ENCODE data around the gene ARL15.

ARL15 gene

GRCh38 chr5:53900677-53901076 is 409.7 kb downstream of the ARL15 start:
- no peak overlapping the region for H2AFZ ChIP-seq
- H3K9ac ChIP-seq: no peak overlapping the region
- no peaks in the 10 kb centered on the region for H3K9me3 ChIP-seq (ENCODE audit: control insufficient read depth, low read length)
- H3K4me1 ChIP-seq: no peaks in the 10 kb centered on the region
- H3K27ac ChIP-seq: no peak overlapping the region
- TF ChIP-seq, protein P1, sequence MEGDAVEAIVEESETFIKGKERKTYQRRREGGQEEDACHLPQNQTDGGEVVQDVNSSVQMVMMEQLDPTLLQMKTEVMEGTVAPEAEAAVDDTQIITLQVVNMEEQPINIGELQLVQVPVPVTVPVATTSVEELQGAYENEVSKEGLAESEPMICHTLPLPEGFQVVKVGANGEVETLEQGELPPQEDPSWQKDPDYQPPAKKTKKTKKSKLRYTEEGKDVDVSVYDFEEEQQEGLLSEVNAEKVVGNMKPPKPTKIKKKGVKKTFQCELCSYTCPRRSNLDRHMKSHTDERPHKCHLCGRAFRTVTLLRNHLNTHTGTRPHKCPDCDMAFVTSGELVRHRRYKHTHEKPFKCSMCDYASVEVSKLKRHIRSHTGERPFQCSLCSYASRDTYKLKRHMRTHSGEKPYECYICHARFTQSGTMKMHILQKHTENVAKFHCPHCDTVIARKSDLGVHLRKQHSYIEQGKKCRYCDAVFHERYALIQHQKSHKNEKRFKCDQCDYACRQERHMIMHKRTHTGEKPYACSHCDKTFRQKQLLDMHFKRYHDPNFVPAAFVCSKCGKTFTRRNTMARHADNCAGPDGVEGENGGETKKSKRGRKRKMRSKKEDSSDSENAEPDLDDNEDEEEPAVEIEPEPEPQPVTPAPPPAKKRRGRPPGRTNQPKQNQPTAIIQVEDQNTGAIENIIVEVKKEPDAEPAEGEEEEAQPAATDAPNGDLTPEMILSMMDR (IDR thresholded peaks at IDR 0.05): no peak
- no peaks in the 10 kb centered on the region for H3K36me3 ChIP-seq (ENCODE audit: control insufficient read depth, insufficient read depth, low read length)
- no peak overlapping the region for H3K4me2 ChIP-seq (ENCODE audit: low read length)
- no peak overlapping the region for H3K4me3 ChIP-seq (ENCODE audit: low read depth, low read length)
- H3K79me2 ChIP-seq: no peaks in the 10 kb centered on the region
- H3K27me3 ChIP-seq (ENCODE audit: control insufficient read depth, insufficient read depth, low read length): no peaks in the 10 kb centered on the region

- no peak overlapping the region for H3K4me2 ChIP-seq (ENCODE audit: low read length)
- H3K79me2 ChIP-seq: no peaks in the 10 kb centered on the region
- no peak overlapping the region for H2AFZ ChIP-seq
- H3K27me3 ChIP-seq (ENCODE audit: control insufficient read depth, insufficient read depth, low read length): no peaks in the 10 kb centered on the region
- no peaks in the 10 kb centered on the region for H3K9me3 ChIP-seq (ENCODE audit: control insufficient read depth, low read length)
- no peaks in the 10 kb centered on the region for H3K36me3 ChIP-seq (ENCODE audit: control insufficient read depth, insufficient read depth, low read length)
- no peak overlapping the region for H3K4me3 ChIP-seq (ENCODE audit: low read depth, low read length)
- no peak overlapping the region for H3K27ac ChIP-seq
- H3K4me1 ChIP-seq: no peaks in the 10 kb centered on the region
- TF ChIP-seq, protein P1 (IDR thresholded peaks at IDR 0.05): no peak
- no peak overlapping the region for H3K9ac ChIP-seq
Measured at GRCh38 chr5:53895091-53895683, 415.2 kb downstream of the ARL15 start.

- H3K27me3 ChIP-seq (ENCODE audit: control insufficient read depth, insufficient read depth, low read length): no peaks in the 10 kb centered on the region
- H3K36me3 ChIP-seq (ENCODE audit: control insufficient read depth, insufficient read depth, low read length): no peaks in the 10 kb centered on the region
- H3K4me1 ChIP-seq: no peaks in the 10 kb centered on the region
- H3K9me3 ChIP-seq (ENCODE audit: control insufficient read depth, low read length): no peaks in the 10 kb centered on the region
- H3K9ac ChIP-seq: no peak overlapping the region
- H2AFZ ChIP-seq: no peak overlapping the region
- no peak overlapping the region for H3K27ac ChIP-seq
- no peaks in the 10 kb centered on the region for H3K79me2 ChIP-seq
- no peak overlapping the region for H3K4me2 ChIP-seq (ENCODE audit: low read length)
- no peak overlapping the region for H3K4me3 ChIP-seq (ENCODE audit: low read depth, low read length)
- TF ChIP-seq, protein P1 (IDR thresholded peaks at IDR 0.05): no peak
Measured at GRCh38 chr5:53893626-53894025, 416.7 kb downstream of the ARL15 start.

DNA sequence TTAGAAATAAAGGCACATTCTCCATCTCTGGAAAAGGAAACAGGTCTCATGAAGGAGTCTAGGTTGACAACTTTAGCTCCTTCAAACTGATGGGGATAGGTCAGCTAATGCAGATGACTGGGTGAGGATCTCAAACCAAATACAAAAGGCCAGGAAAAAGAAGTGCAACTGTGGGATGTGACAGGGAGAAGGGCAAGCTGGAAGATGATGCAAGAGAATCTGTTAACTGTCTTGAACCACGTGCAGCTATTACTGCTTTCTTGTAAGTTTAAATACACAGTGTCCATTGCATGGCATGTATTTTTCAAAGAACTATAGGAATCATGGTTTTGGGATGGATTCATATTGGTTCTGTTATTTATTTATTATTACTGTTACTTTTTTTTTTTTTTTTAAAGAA is 418.1 kb downstream of the ARL15 start:
- TF ChIP-seq, protein P1 (IDR thresholded peaks at IDR 0.05): no peak
- Histone ChIP-seq H3K4me2 (ENCODE audit: low read length) (no peak overlapping the region), H3K4me3 (ENCODE audit: low read depth, low read length) (no peak overlapping the region)

DNA sequence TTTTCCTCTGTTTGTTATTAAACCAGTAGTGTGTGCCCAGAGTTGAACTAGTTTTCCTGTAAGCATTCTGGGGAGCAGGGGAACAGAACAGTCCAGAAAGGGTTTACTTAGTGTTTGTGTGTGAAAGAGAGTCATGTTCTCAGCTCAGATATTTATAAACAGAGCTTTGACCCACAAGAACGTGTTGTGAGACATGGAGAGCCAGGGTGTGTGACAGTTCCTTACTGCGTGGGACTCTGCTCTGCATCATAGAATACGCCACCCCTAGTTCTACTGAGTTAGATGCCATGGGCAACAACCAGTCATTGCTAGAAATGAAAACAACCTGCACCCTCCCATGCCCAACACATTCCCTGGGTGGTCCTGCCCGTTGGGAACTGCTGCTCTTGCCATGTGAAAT is 419.2 kb downstream of the ARL15 start:
- TF ChIP-seq, protein P1 (IDR thresholded peaks at IDR 0.05): no peak
- H3K4me2 ChIP-seq (ENCODE audit: low read length): no peak overlapping the region

More for the DNA sequence above, 418.1 kb downstream of the ARL15 start:
- no peaks in the 10 kb centered on the region for H3K9me3 ChIP-seq (ENCODE audit: control insufficient read depth, low read length)
- H3K27ac ChIP-seq: no peak overlapping the region
- no peaks in the 10 kb centered on the region for H3K79me2 ChIP-seq
- H3K27me3 ChIP-seq (ENCODE audit: control insufficient read depth, insufficient read depth, low read length): no peaks in the 10 kb centered on the region
- no peaks in the 10 kb centered on the region for H3K36me3 ChIP-seq (ENCODE audit: control insufficient read depth, insufficient read depth, low read length)
- no peak overlapping the region for H2AFZ ChIP-seq
- H3K9ac ChIP-seq: no peak overlapping the region
- no peaks in the 10 kb centered on the region for H3K4me1 ChIP-seq

More for the DNA sequence above, 419.2 kb downstream of the ARL15 start:
- H3K4me1 ChIP-seq: no peaks in the 10 kb centered on the region
- no peak overlapping the region for H3K27ac ChIP-seq
- no peak overlapping the region for H3K4me3 ChIP-seq (ENCODE audit: low read depth, low read length)
- no peaks in the 10 kb centered on the region for H3K79me2 ChIP-seq
- no peaks in the 10 kb centered on the region for H3K36me3 ChIP-seq (ENCODE audit: control insufficient read depth, insufficient read depth, low read length)
- no peaks in the 10 kb centered on the region for H3K27me3 ChIP-seq (ENCODE audit: control insufficient read depth, insufficient read depth, low read length)
- no peaks in the 10 kb centered on the region for H3K9me3 ChIP-seq (ENCODE audit: control insufficient read depth, low read length)
- no peak overlapping the region for H2AFZ ChIP-seq
- H3K9ac ChIP-seq: no peak overlapping the region

Measured in parathyroid adenoma (tissue), 2 donors.